ENCODE results near the gene FKBP8. TPM values are rescaled to one million over a fixed set of nuclear protein-coding genes. Genes with fewer than 3 reads are reported as not detected.

The FKBP8 gene
- 282 and 430 TPM in 2 replicates for total RNA-seq

GRCh38 chr19:18542941-18543813, at the start of gene FKBP8:
TSS of gene FKBP8 (minus strand) at chr19:18543573. CDS start at chr19:18541970, 1,603 bp downstream.

GRCh38 chr19:18588611-18589379, 45.4 kb upstream of the FKBP8 start, which contains the start of gene REX1BD:
TSS of gene REX1BD (plus strand) at chr19:18588798. CDS start at chr19:18588802, 4 bp downstream.

GRCh38 chr19:18571564-18572344, 28.4 kb upstream of the FKBP8 start, which contains the start of gene UBA52:
TSS of gene UBA52 (plus strand) at chr19:18571857. CDS start at chr19:18573301, 1,444 bp downstream.

GRCh38 chr19:18557411-18558201, 14.2 kb upstream of the FKBP8 start, which contains the start of gene KXD1:
TSS of gene KXD1 (plus strand) at chr19:18557870. CDS start at chr19:18562057, 4,187 bp downstream.

GRCh38 chr19:18521692-18522123, 21.7 kb downstream of the FKBP8 start, which contains the start of gene ELL:
TSS of gene ELL (minus strand) at chr19:18522070. CDS start at chr19:18522055, 15 bp downstream.

Other genes starting within 250 kb of the FKBP8 start
- gene LSM4, start 220.5 kb downstream of the FKBP8 start, total RNA-seq: 131 and 245 TPM in 2 replicates
- 39.9 and 82.7 TPM in 2 replicates for gene PGPEP1, start 203.0 kb downstream of the FKBP8 start, total RNA-seq
- 37.7 and 138 TPM in 2 replicates for gene GDF15, start 157.4 kb downstream of the FKBP8 start, total RNA-seq
- gene LRRC25, start 146.0 kb downstream of the FKBP8 start, total RNA-seq: 0.15 and 0.50 TPM in 2 replicates
- 69.7 and 112 TPM in 2 replicates for gene SSBP4, start 124.2 kb downstream of the FKBP8 start, total RNA-seq
- 8.1 and 26.5 TPM in 2 replicates for gene ISYNA1, start 105.4 kb downstream of the FKBP8 start, total RNA-seq
- gene ELL, start 21.5 kb downstream of the FKBP8 start, total RNA-seq: 12.9 and 18.7 TPM in 2 replicates
- 93.1 and 122 TPM in 2 replicates for gene KXD1, start 14.3 kb upstream of the FKBP8 start, total RNA-seq
- 690 and 1,149 TPM in 2 replicates for gene UBA52, start 28.3 kb upstream of the FKBP8 start, total RNA-seq
- 49.8 and 63.1 TPM in 2 replicates for gene REX1BD, start 45.2 kb upstream of the FKBP8 start, total RNA-seq
- 9.5 and 28.8 TPM in 2 replicates for gene CRLF1, start 63.2 kb upstream of the FKBP8 start, total RNA-seq
- gene TMEM59L, start 69.3 kb upstream of the FKBP8 start, total RNA-seq: 0.29 and 4.6 TPM in 2 replicates
- gene KLHL26, start 93.5 kb upstream of the FKBP8 start, total RNA-seq: 8.3 and 16.7 TPM in 2 replicates
- gene CRTC1, start 140.1 kb upstream of the FKBP8 start, total RNA-seq: 2.6 and 6.8 TPM in 2 replicates
- 0.15 and 0.17 TPM in 2 replicates for gene COMP, start 247.7 kb upstream of the FKBP8 start, total RNA-seq